CD4-positive, alpha-beta T cell (primary cell): Measurements from ENCODE around the gene PTPRE. TPM values are rescaled to one million over a fixed set of nuclear protein-coding genes. Genes with fewer than 3 reads are reported as not detected.

Source experiments
- ATAC-seq: fragments of 200-7000 bp; cut with Tn5 transposase; one replicate; pipeline ENCODE4 v1.10.0; 2022; ENCODE audit warnings: mild to moderate bottlenecking; ENCODE audit not compliant: poor library complexity
- CTCF ChIA-PET: fragments of 350-600 bp; sonication (Branson Sonifier 250); formaldehyde crosslinking; loops from one replicate; lab custom pipeline; 2021; ENCODE audit warnings: antibody characterized with exemption, inconsistent platforms; lab: Charles Lee
- POLR2A ChIA-PET: fragments of 350-600 bp; sonication (Branson Sonifier 250); formaldehyde crosslinking; loops from one replicate; lab custom pipeline; 2021; ENCODE audit warnings: antibody characterized with exemption, inconsistent platforms; lab: Charles Lee
- DNase-seq, 14 experiments: peaks; one replicate each; pipeline ENCODE4 v3.0.0-alpha.2; 2013 to 2020; ENCODE audit warnings: mixed read lengths in 2 of 14
- H3K27ac ChIP-seq, 2 donors: one replicate each; pipeline versions ENCODE4 v1.5.1 to v1.7.0; 2013; ENCODE audit warnings: low read length in 2 of 2, low read depth in 1 of 2, mild to moderate bottlenecking in 1 of 2
- H3K27me3 ChIP-seq, 2 experiments: 1 replicate in 1 of 2; 2 replicates in 1 of 2; pipeline versions ENCODE4 v1.6.1 to v1.7.0; 2013; ENCODE audit warnings: low read length in 2 of 2, control low read depth in 1 of 2, mild to moderate bottlenecking in 1 of 2, moderate library complexity in 1 of 2; ENCODE audit not compliant: insufficient read depth in 2 of 2, control insufficient read depth in 1 of 2
- H3K36me3 ChIP-seq: one replicate; pipeline ENCODE4 v1.6.1; 2013; ENCODE audit warnings: low read length, control low read depth; ENCODE audit not compliant: insufficient read depth
- H3K4me1 ChIP-seq: one replicate; pipeline ENCODE4 v1.6.1; 2013; ENCODE audit warnings: low read length, control low read depth; ENCODE audit not compliant: insufficient read depth
- H3K4me3 ChIP-seq: one replicate; pipeline ENCODE4 v1.5.1; 2013; ENCODE audit warnings: mild to moderate bottlenecking, low read length, moderate library complexity
- H3K9me3 ChIP-seq, 2 experiments: 1 replicate in 1 of 2; 2 replicates in 1 of 2; pipeline versions ENCODE4 v1.6.1 to v1.7.0; 2013; ENCODE audit warnings: low read length in 2 of 2, mild to moderate bottlenecking in 2 of 2, control low read depth in 1 of 2, moderate library complexity in 1 of 2; ENCODE audit not compliant: control insufficient read depth in 1 of 2, insufficient read depth in 1 of 2
- H3K27ac Mint-ChIP-seq: one replicate; pipeline ENCODE4 v1.8.0; 2020; ENCODE audit warnings: mixed read lengths
- H3K27me3 Mint-ChIP-seq: one replicate; pipeline ENCODE4 v1.8.0; 2021; ENCODE audit warnings: mixed read lengths
- H3K36me3 Mint-ChIP-seq: one replicate; pipeline ENCODE4 v1.8.0; 2021; ENCODE audit warnings: low read depth, mixed read lengths
- H3K4me1 Mint-ChIP-seq: one replicate; pipeline ENCODE4 v1.8.0; 2021; ENCODE audit warnings: low read depth, mixed read lengths
- H3K4me3 Mint-ChIP-seq: one replicate; pipeline ENCODE4 v1.8.0; 2020; ENCODE audit warnings: mild to moderate bottlenecking, mixed read lengths
- H3K9me3 Mint-ChIP-seq: one replicate; pipeline ENCODE4 v1.8.0; 2020; ENCODE audit warnings: mixed read lengths
- intact Hi-C, 2 experiments: fragments of 100-400 bp; cut with DNase I in 1 of 2; cut with micrococcal nuclease in 1 of 2; formaldehyde crosslinking; loops; one replicate each; pipeline versions ENCODE4 v1.15.1 to v1.9.0; 2023 to 2025; cut with DNase I, micrococcal nuclease
- total RNA-seq, 174 experiments: library from RNA in 2 of 174; stranded (reverse) in 2 of 174; gene quantifications; one replicate each; pipeline ENCODE4 v1.2.3 and lab custom pipeline; 2021 to 2026
- TF ChIP-seq, protein P1 (sequence below): fragments of 200-600 bp; IDR thresholded peaks from one replicate; pipeline ENCODE4 v1.8.0; 2022; ENCODE audit warnings: antibody characterized with exemption, mild to moderate bottlenecking

Gene PTPRE
- total RNA-seq, 2 experiments from 2014 or later, result 47.6 to 55.1 TPM

GRCh38 chr10:128095753-128096469 is 189.0 kb downstream of the PTPRE start:
- peak overlapping the region; percentile 50 for H3K27ac Mint-ChIP-seq
- H3K36me3 Mint-ChIP-seq, result no peaks in the 10 kb centered on the region
- intact Hi-C loops, result no loop called here
- peak in 1 of 14 experiments; percentile 67 for DNase-seq
- TF ChIP-seq, protein P1, sequence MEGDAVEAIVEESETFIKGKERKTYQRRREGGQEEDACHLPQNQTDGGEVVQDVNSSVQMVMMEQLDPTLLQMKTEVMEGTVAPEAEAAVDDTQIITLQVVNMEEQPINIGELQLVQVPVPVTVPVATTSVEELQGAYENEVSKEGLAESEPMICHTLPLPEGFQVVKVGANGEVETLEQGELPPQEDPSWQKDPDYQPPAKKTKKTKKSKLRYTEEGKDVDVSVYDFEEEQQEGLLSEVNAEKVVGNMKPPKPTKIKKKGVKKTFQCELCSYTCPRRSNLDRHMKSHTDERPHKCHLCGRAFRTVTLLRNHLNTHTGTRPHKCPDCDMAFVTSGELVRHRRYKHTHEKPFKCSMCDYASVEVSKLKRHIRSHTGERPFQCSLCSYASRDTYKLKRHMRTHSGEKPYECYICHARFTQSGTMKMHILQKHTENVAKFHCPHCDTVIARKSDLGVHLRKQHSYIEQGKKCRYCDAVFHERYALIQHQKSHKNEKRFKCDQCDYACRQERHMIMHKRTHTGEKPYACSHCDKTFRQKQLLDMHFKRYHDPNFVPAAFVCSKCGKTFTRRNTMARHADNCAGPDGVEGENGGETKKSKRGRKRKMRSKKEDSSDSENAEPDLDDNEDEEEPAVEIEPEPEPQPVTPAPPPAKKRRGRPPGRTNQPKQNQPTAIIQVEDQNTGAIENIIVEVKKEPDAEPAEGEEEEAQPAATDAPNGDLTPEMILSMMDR, result no peak
- no peaks in the 10 kb centered on the region for H3K27me3 Mint-ChIP-seq
- H3K4me1 ChIP-seq, result peaks cover 20% of the 10 kb centered on the region
- peaks cover 16% of the 10 kb centered on the region for H3K4me1 Mint-ChIP-seq
- no peaks in the 10 kb centered on the region for H3K36me3 ChIP-seq
- ChIA-PET CTCF (interaction anchor here (1.1 to 1.6 kb wide), 2 partner anchors 27 to 60 kb away, joined by 4 read pairs; no protein-coding TSS in a partner anchor), POLR2A (no interaction called here)
- H3K4me3 Mint-ChIP-seq, result peak overlapping the region; percentile 15
- H3K27me3 ChIP-seq, result no peaks in the 10 kb centered on the region
- no peak overlapping the region for H3K4me3 ChIP-seq
- no peaks in the 10 kb centered on the region for H3K9me3 Mint-ChIP-seq
- no peak overlapping the region for H3K27ac ChIP-seq
- H3K9me3 ChIP-seq, result no peaks in the 10 kb centered on the region
- ATAC-seq, result no peak

DNA sequence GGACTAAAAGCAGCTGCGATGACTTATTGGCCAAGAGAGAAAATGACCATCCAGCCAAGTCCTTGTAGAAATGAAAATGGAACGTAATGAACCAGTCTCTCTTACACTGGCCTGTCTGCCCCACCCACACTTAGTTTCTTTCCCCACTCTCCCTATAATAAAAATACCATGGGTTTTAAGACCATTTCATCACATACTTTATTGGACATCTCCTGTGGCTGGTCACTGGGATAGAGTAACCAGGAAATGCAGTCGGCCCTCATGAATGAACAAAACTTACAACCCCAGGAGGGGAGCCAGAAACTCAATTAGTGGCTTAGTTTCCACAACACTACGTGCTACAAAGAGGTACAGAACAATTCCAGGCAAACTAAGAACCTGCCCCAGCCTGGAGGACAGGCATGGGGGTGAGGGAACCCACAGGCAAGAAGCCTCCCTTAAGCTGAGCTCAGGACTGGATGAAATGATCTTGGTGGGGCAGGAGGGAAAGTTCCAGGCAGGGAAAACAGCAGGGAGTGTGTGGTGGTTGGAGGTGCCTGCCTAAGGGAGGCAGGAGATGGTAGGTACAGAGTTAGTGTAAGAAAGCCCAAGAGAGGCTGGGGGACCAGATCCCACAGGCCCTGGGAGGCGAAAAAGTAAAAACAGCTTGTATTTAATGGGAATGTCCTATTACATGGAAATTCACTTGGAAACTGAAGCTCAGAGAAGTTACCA is 189.7 kb downstream of the PTPRE start:
- peaks cover 23% of the 10 kb centered on the region for H3K4me1 Mint-ChIP-seq
- no peaks in the 10 kb centered on the region for H3K36me3 ChIP-seq

GRCh38 chr10:128097783-128098182 is 190.9 kb downstream of the PTPRE start:
- H3K9me3 Mint-ChIP-seq, result no peaks in the 10 kb centered on the region
- TF ChIP-seq, protein P1, result no peak
- ChIA-PET POLR2A (no interaction called here), CTCF (no interaction called here)
- H3K4me3 Mint-ChIP-seq, result no peak overlapping the region
- H3K27me3 Mint-ChIP-seq, result no peaks in the 10 kb centered on the region
- no peak overlapping the region for H3K27ac ChIP-seq
- DNase-seq (no peak), ATAC-seq (no peak)
- intact Hi-C loops, result no loop called here
- no peak overlapping the region for H3K27ac Mint-ChIP-seq
- H3K4me1 Mint-ChIP-seq, result peaks cover 31% of the 10 kb centered on the region
- H3K36me3 Mint-ChIP-seq, result no peaks in the 10 kb centered on the region
- H3K4me1 ChIP-seq, result peaks cover 25% of the 10 kb centered on the region
- no peaks in the 10 kb centered on the region for H3K27me3 ChIP-seq
- no peak overlapping the region for H3K4me3 ChIP-seq
- no peaks in the 10 kb centered on the region for H3K9me3 ChIP-seq
- H3K36me3 ChIP-seq, result no peaks in the 10 kb centered on the region

More for the DNA sequence above, 189.7 kb downstream of the PTPRE start:
- no peak for DNase-seq
- Mint-ChIP-seq H3K27me3 (no peaks in the 10 kb centered on the region), H3K9me3 (no peaks in the 10 kb centered on the region), H3K27ac (no peak overlapping the region), H3K36me3 (no peaks in the 10 kb centered on the region), H3K4me3 (no peak overlapping the region)
- Histone ChIP-seq H3K27me3 (no peaks in the 10 kb centered on the region), H3K4me1 (peaks cover 20% of the 10 kb centered on the region), H3K9me3 (no peaks in the 10 kb centered on the region), H3K27ac (no peak overlapping the region), H3K4me3 (no peak overlapping the region)
- TF ChIP-seq, protein P1, result no peak
- ATAC-seq, result no peak
- intact Hi-C loops, result no loop called here
- POLR2A ChIA-PET, result no interaction called here
- CTCF ChIA-PET, result no interaction called here
